A549 (cell line): Measurements from ENCODE around the gene CDYL2. TPM values are rescaled to one million over a fixed set of nuclear protein-coding genes. Genes with fewer than 3 reads are reported as not detected.

Experiments
- ATAC-seq, 2 experiments: fragments of 200-7000 bp in 1 of 2; fragments of >200 bp in 1 of 2; cut with Nextera tagmentation in 1 of 2; cut with Tn5 transposase in 1 of 2; 3 replicates each; pipeline versions ENCODE4 v1.8.0 to v1.9.1; 2018 to 2020; ENCODE audit warnings: mild to moderate bottlenecking in 1 of 2, moderate library complexity in 1 of 2
- CTCF ChIA-PET: fragments of 300-600 bp; sonication (Branson Sonifier 250); formaldehyde crosslinking; extraction: SDS; loops from one replicate; lab custom pipeline; 2021; ENCODE audit warnings: antibody characterized with exemption, inconsistent platforms; lab: Yijun Ruan, JAX
- POLR2A ChIA-PET: fragments of 350-600 bp; formaldehyde crosslinking; extraction: SDS; loops from one replicate; lab custom pipeline; 2021; ENCODE audit warnings: antibody characterized with exemption, inconsistent platforms; lab: Yijun Ruan, JAX
- DNase-seq, 2 experiments: peaks; one replicate each; pipeline versions ENCODE4 v3.0.0 to v3.0.0-alpha.2; 2011 to 2016; ENCODE audit warnings: low read depth in 1 of 2, low spot score in 1 of 2
- FAIRE-seq: peaks from 2 replicates; lab custom pipeline; 2011; peaks lifted over from hg19 to GRCh38; lab: Jason Lieb, UNC
- H3K27ac ChIP-seq, 2 experiments: fragments of >200 bp; sonication (Bioruptor Twin); formaldehyde crosslinking; 3 replicates each; pipeline ENCODE4 v1.5.1; 2016 to 2017
- H3K4me1 ChIP-seq: fragments of >200 bp; sonication (Bioruptor Twin); formaldehyde crosslinking; 3 replicates; pipeline ENCODE4 v1.6.1; 2016
- H3K4me2 ChIP-seq: fragments of >200 bp; sonication (Bioruptor Twin); formaldehyde crosslinking; 3 replicates; pipeline ENCODE4 v1.6.1; 2016
- H3K4me3 ChIP-seq: fragments of >200 bp; sonication (Bioruptor Twin); formaldehyde crosslinking; 3 replicates; pipeline ENCODE4 v1.5.1; 2016
- H3K9me3 ChIP-seq: fragments of >200 bp; sonication (Bioruptor Twin); formaldehyde crosslinking; 3 replicates; pipeline ENCODE4 v1.6.1; 2016
- BHLHE40 ChIP-seq: IDR thresholded peaks from 2 replicates; pipeline ENCODE4 v1.6.1; 2012; ENCODE audit warnings: low read depth, low read length, inconsistent platforms
- CBX2 ChIP-seq: fragments of 200-600 bp; sonication (generic); IDR thresholded peaks from 2 replicates; pipeline ENCODE4 v1.6.1; 2016; ENCODE audit warnings: low read depth, mild to moderate bottlenecking, borderline replicate concordance
- CBX8 ChIP-seq: fragments of 200-600 bp; sonication (generic); IDR thresholded peaks from 2 replicates; pipeline ENCODE4 v1.6.1; 2016
- CHD4 ChIP-seq: fragments of 200-600 bp; sonication (generic); IDR thresholded peaks from 2 replicates; pipeline ENCODE4 v1.6.1; 2016; ENCODE audit warnings: antibody characterized with exemption, mild to moderate bottlenecking, borderline replicate concordance
- E2F6 ChIP-seq: IDR thresholded peaks from 2 replicates; pipeline ENCODE4 v1.6.1; 2012; ENCODE audit warnings: low read depth, borderline replicate concordance
- EHMT2 ChIP-seq: fragments of 200-600 bp; sonication (generic); IDR thresholded peaks from 2 replicates; pipeline ENCODE4 v1.6.1; 2016; ENCODE audit warnings: antibody characterized with exemption, low read depth, mild to moderate bottlenecking, moderate library complexity
- ESRRA ChIP-seq: fragments of 150-350 bp; IDR thresholded peaks from 2 replicates; pipeline ENCODE4 v1.6.1; 2014; ENCODE audit warnings: mild to moderate bottlenecking, low read length, borderline replicate concordance
- FOSB ChIP-seq: fragments of 250-450 bp; sonication (Bioruptor Pico); IDR thresholded peaks from 2 replicates; pipeline ENCODE4 v1.5.0; 2020; ENCODE audit warnings: mild to moderate bottlenecking, moderate library complexity
- FOXS1 ChIP-seq: fragments of 250-450 bp; sonication (Bioruptor Pico); IDR thresholded peaks from 2 replicates; pipeline ENCODE4 v1.5.0; 2020; ENCODE audit warnings: mild to moderate bottlenecking, moderate library complexity
- GATA3 ChIP-seq: IDR thresholded peaks from 2 replicates; pipeline ENCODE4 v1.6.1; 2012; ENCODE audit warnings: borderline replicate concordance
- JUN ChIP-seq, 2 experiments: fragments of >200 bp; sonication (Bioruptor Twin); formaldehyde crosslinking; IDR thresholded peaks; 2 replicates in 1 of 2; 3 replicates in 1 of 2; pipeline ENCODE4 v1.6.1; 2016 to 2017
- JUNB ChIP-seq: fragments of >200 bp; sonication (Bioruptor Twin); formaldehyde crosslinking; IDR thresholded peaks from 2 replicates; pipeline ENCODE4 v1.6.1; 2016
- KDM5A ChIP-seq: fragments of 200-600 bp; sonication (generic); IDR thresholded peaks from 2 replicates; pipeline ENCODE4 v1.6.1; 2016; ENCODE audit warnings: antibody characterized with exemption, mild to moderate bottlenecking
- MAZ ChIP-seq: fragments of 150-350 bp; IDR thresholded peaks from 2 replicates; pipeline ENCODE4 v1.6.1; 2014; ENCODE audit warnings: antibody characterized with exemption, low read depth, low read length, borderline replicate concordance
- NFE2L2 ChIP-seq: fragments of 150-350 bp; conservative IDR thresholded peaks from 2 replicates; pipeline ENCODE4 v1.6.1; 2014; ENCODE audit warnings: low read length
- NPAS2 ChIP-seq: fragments of 250-450 bp; sonication (Bioruptor Pico); IDR thresholded peaks from 2 replicates; pipeline ENCODE4 v1.8.0; 2022; ENCODE audit warnings: mild to moderate bottlenecking, moderate library complexity, borderline replicate concordance
- PBX3 ChIP-seq: IDR thresholded peaks from 2 replicates; pipeline ENCODE4 v1.6.1; 2012
- POLR2A ChIP-seq: IDR thresholded peaks from 2 replicates; pipeline ENCODE4 v1.6.1; 2012; ENCODE audit warnings: mild to moderate bottlenecking, low read length
- POLR2AphosphoS2 ChIP-seq: conservative IDR thresholded peaks from 2 replicates; pipeline ENCODE4 v1.6.1; 2012; ENCODE audit warnings: low read length, improper control_type of control experiment, inconsistent platforms
- RNF2 ChIP-seq: fragments of 200-600 bp; sonication (generic); IDR thresholded peaks from 2 replicates; pipeline ENCODE4 v1.6.1; 2016; ENCODE audit warnings: low read depth, mild to moderate bottlenecking, antibody characterized with exemption, moderate library complexity, borderline replicate concordance
- SMC3 ChIP-seq: fragments of >200 bp; sonication (Bioruptor Twin); formaldehyde crosslinking; IDR thresholded peaks from 3 replicates; pipeline ENCODE4 v1.6.1; 2018; ENCODE audit warnings: inconsistent platforms
- SREBF2 ChIP-seq: fragments of 450-650 bp; IDR thresholded peaks from 2 replicates; pipeline ENCODE4 v1.6.1; 2014; ENCODE audit warnings: mild to moderate bottlenecking, moderate library complexity
- ZNF302 ChIP-seq: fragments of 250-450 bp; sonication (Bioruptor Pico); IDR thresholded peaks from 2 replicates; pipeline ENCODE4 v1.9.0; 2021; ENCODE audit warnings: inconsistent platforms, mild to moderate bottlenecking, moderate library complexity
- ZSCAN20 ChIP-seq: fragments of 250-450 bp; sonication (Bioruptor Pico); IDR thresholded peaks from 2 replicates; pipeline ENCODE4 v1.8.0; 2022; ENCODE audit warnings: mild to moderate bottlenecking, moderate library complexity
- WGBS: methylation state at CpG from one replicate; pipeline ENCODE4 v1.1.6; 2017; ENCODE audit errors: missing lambda C conversion rate; 5-methylcytosine and 5-hydroxymethylcytosine counted together
- polyA plus RNA-seq, 4 experiments: library from polyadenylated mRNA; depleted of rRNA in 3 of 4; stranded (reverse); fragments of >200 nt; fragmentation: RNase III in 1 of 4; extraction: RNeasy Plus Mini Kit Qiagen cat#74134 plus additional on column Dnase treatment in 1 of 4; gene quantifications; 2 replicates in 3 of 4; 3 replicates in 1 of 4; pipeline ENCODE4 v1.2.3, GENCODE V29; 2011 to 2017
- TF ChIP-seq, protein P1 (sequence below): fragments of >200 bp; sonication (Bioruptor Twin); formaldehyde crosslinking; IDR thresholded peaks from 2 replicates; pipeline ENCODE4 v1.6.1; 2016
- TF ChIP-seq, protein P2 (sequence below): IDR thresholded peaks from 2 replicates; pipeline ENCODE4 v1.6.1; 2012

The CDYL2 gene
- polyA plus RNA-seq, 2 of the 4 experiments (the other 2 are of a cell fraction) = 0.05 to 0.10 TPM

- Histone ChIP-seq H3K4me3 (no peak overlapping the region), H3K4me2 (no peak overlapping the region), H3K4me1 (no peaks in the 10 kb centered on the region), H3K9me3 (no peaks in the 10 kb centered on the region), H3K27ac (no peak overlapping the region)
- ATAC-seq (no peak), FAIRE-seq (no peak), DNase-seq (no peak)
- TF ChIP-seq ESRRA (no peak), E2F6 (no peak), NPAS2 (no peak), CBX2 (no peak), POLR2A (no peak), SREBF2 (no peak), NFE2L2 (no peak), MAZ (no peak)
- ChIA-PET CTCF (interaction anchor here (1.5 kb wide), 1 partner anchor 45 kb away, joined by 3 read pairs; no protein-coding TSS in a partner anchor), POLR2A (no interaction called here)
- WGBS = 8% methylated on average over 4 of the region's 4 CpGs
These were observed 184.6 kb downstream of the CDYL2 start for GRCh38 chr16:80619824-80620223.

DNA sequence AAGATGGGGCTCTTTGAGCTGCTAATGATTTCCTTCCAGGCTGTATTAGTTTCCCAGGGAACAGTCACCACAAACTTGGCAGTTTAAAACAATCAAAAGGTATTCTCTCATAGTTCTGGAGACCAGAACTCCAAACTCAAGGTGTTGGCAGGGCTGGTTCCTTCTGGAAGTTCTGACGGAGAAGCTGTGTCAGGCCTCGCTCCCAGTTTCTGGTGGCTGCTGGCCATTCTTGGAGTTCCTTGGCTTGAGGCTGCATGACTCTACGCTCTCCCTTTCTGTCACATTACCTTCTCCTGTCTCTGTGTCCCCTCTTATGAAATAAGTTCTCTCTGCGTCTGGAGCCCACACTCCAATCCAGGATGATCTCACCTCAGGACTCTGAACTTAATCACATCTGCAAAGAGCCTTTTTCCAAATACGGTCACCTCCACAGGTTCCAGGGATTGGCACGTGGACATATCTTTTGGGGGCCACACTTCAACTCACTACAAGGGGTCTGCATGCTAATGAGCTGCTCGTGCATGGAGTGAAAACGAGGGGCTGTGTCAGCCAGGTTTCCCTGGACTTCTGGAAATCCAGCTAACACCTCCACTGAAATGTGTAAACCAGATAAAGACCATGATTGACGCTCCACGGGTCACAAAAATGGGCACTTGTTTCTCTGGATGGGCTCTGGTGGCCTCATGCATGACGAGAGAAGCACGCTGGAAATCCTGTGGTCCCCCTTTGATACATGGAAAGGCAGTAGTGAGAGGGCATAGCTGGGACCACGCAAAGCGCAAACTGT is 185.3 kb downstream of the CDYL2 start:
- Histone ChIP-seq H3K4me2 (no peak overlapping the region), H3K4me3 (no peak overlapping the region), H3K4me1 (no peaks in the 10 kb centered on the region), H3K27ac (no peak overlapping the region), H3K9me3 (no peaks in the 10 kb centered on the region)
- DNase-seq = no peak
- no peak for FAIRE-seq
- 41% methylated on average over 14 of the region's 14 CpGs for WGBS
- TF ChIP-seq KDM5A (no peak), SREBF2 (no peak), NPAS2 (no peak), RNF2 (no peak), CHD4 (no peak), ZSCAN20 (CRISPR knock-in tag) (no peak), CBX8 (no peak), EHMT2 (no peak), POLR2AphosphoS2 (no peak), ZNF302 (CRISPR knock-in tag) (no peak), BHLHE40 (no peak), JUN (IDR thresholded peaks at IDR 0.05) (no peak), FOSB (CRISPR knock-in tag) (no peak), PBX3 (no peak)
- TF ChIP-seq, protein P1, sequence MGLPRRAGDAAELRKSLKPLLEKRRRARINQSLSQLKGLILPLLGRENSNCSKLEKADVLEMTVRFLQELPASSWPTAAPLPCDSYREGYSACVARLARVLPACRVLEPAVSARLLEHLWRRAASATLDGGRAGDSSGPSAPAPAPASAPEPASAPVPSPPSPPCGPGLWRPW = no peak
- TF ChIP-seq, protein P2, sequence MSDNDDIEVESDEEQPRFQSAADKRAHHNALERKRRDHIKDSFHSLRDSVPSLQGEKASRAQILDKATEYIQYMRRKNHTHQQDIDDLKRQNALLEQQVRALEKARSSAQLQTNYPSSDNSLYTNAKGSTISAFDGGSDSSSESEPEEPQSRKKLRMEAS = no peak
- ATAC-seq = no peak
- ChIA-PET POLR2A (no interaction called here), CTCF (interaction anchor here (1.5 kb wide), 1 partner anchor 46 kb away, joined by 3 read pairs; no protein-coding TSS in a partner anchor)

GRCh38 chr16:80616362-80616761 is 188.0 kb downstream of the CDYL2 start:
- POLR2A ChIA-PET = no interaction called here

More at GRCh38 chr16:80616362-80616761, 188.0 kb downstream of the CDYL2 start:
- no peak overlapping the region for H3K4me2 ChIP-seq
- CTCF ChIA-PET = no interaction called here
- ATAC-seq (no peak), FAIRE-seq (no peak), DNase-seq (no peak)
- no peak overlapping the region for H3K4me3 ChIP-seq
- 7% methylated on average over 3 of the region's 3 CpGs for WGBS
- H3K9me3 ChIP-seq = no peaks in the 10 kb centered on the region
- TF ChIP-seq GATA3 = no peak
- TF ChIP-seq JUNB = no peak
- TF ChIP-seq FOXS1 (CRISPR knock-in tag) = no peak
- TF ChIP-seq SMC3 = no peak
- no peak overlapping the region for H3K27ac ChIP-seq
- H3K4me1 ChIP-seq = no peaks in the 10 kb centered on the region
